Right lung (tissue), 10 donors: ENCODE measurements around the gene CCR8. TPM values are rescaled to one million over a fixed set of nuclear protein-coding genes. Genes with fewer than 3 reads are reported as not detected.

Experiments used
- DNase-seq, 2 donors: peaks; one replicate each; pipeline ENCODE4 v3.0.0-alpha.2; 2013
- long read RNA-seq, 8 donors: transcript quantifications; one replicate each; lab custom pipeline, GENCODE V29; 2026
- polyA plus RNA-seq, 5 donors: library from polyadenylated mRNA; unstranded; fragments of 120-200 nt; gene quantifications; one replicate each; pipeline versions ENCODE4 v1.2.1 to v1.2.3, GENCODE V29; 2013; ENCODE audit warnings: inconsistent platforms in 1 of 5, low replicate concordance in 1 of 5; ENCODE audit not compliant: insufficient read length in 5 of 5, insufficient read depth in 1 of 5

The CCR8 gene, protein sequence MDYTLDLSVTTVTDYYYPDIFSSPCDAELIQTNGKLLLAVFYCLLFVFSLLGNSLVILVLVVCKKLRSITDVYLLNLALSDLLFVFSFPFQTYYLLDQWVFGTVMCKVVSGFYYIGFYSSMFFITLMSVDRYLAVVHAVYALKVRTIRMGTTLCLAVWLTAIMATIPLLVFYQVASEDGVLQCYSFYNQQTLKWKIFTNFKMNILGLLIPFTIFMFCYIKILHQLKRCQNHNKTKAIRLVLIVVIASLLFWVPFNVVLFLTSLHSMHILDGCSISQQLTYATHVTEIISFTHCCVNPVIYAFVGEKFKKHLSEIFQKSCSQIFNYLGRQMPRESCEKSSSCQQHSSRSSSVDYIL
- not detected for polyA plus RNA-seq
- long read RNA-seq, donor 1 = 0 reads
- long read RNA-seq, donor 2 = 0 reads
- long read RNA-seq, donor 3 = 0 reads
- long read RNA-seq, donor 4 = 0 reads
- long read RNA-seq, donor 5 = 0 reads
- long read RNA-seq, donor 6 = 0 reads
- long read RNA-seq, donor 7 = 0 reads
- long read RNA-seq, donor 8 = 0 reads

- DNase-seq = no peak
Measured at GRCh38 chr3:39329493-39329892, at the start of gene CCR8. Gene CCR8 (plus strand): TSS chr3:39329709. CDS start chr3:39332332, 2,623 bp downstream.

- DNase-seq = no peak
Measured at GRCh38 chr3:39279745-39280517, 49.6 kb upstream of the CCR8 start, which contains the start of gene CX3CR1. Gene CX3CR1 (minus strand): TSS chr3:39280036. CDS start chr3:39266509, 13,527 bp downstream.

DNA sequence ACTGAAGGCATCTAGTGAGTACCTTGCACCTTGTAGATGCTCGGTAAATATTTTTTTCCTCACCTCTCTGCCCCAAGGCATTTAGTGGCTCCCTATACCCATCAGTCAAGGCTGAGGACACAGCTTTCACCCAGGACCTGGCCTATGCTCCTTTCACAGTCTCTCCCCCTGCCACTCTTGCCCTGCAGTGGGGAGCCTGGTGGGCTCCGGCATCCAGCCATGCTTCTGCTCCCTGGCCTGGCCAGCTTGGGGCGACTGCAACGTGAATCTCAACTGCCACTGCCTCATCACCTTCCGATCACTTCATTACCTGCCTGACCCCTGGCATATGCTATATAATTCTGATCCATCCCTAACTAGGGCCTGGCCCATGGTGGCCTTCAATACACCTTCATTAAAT is 48.9 kb upstream of the CCR8 start:
- DNase-seq = no peak

- DNase-seq = no peak
Measured at GRCh38 chr3:39281533-39281932, 48.0 kb upstream of the CCR8 start.

DNA sequence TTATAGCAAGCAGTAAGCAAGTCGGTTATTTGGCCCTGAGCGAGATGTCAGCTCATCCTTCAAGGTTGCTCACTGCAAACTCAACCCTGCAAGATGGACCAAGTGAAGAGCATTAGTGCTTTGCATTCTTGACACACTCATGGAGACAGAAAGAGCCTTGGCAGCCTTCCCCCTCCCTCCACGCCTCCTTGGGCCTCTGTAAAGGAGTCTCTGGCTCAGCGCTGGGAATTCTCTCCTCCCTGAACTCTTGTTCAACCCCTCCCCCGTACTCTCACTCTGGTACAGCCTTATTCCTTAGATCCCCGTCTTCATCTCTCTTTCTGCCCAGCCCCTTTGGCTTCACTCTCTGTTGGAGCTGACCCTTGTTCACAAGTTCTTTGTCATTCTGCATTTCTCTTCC is 47.5 kb upstream of the CCR8 start:
- DNase-seq = no peak

DNA sequence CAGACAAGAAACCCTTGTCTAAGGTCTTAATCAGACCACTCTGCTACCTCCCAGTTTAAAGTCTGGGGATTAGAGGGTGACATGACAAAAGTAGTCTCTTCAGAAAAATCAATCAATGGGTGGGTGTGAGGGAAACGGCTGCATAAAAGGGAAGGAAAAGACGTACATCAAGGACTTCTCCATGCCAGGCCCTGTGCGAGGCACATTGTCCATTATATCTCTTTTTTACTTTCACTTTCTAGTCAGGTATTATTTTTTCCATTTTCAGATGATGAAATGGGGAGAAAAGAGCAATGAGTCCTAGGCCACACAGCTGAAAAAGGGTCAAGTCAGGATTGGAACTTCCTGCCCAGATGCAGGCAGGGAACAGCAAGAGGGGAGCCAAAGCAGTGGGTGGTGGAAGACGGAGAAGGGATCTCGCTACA is 45.0 kb upstream of the CCR8 start:
- DNase-seq = no peak

GRCh38 chr3:39285332-39285731 is 44.2 kb upstream of the CCR8 start:
- no peak for DNase-seq

- DNase-seq = no peak
Measured at GRCh38 chr3:39286771-39287170, 42.7 kb upstream of the CCR8 start.

DNA sequence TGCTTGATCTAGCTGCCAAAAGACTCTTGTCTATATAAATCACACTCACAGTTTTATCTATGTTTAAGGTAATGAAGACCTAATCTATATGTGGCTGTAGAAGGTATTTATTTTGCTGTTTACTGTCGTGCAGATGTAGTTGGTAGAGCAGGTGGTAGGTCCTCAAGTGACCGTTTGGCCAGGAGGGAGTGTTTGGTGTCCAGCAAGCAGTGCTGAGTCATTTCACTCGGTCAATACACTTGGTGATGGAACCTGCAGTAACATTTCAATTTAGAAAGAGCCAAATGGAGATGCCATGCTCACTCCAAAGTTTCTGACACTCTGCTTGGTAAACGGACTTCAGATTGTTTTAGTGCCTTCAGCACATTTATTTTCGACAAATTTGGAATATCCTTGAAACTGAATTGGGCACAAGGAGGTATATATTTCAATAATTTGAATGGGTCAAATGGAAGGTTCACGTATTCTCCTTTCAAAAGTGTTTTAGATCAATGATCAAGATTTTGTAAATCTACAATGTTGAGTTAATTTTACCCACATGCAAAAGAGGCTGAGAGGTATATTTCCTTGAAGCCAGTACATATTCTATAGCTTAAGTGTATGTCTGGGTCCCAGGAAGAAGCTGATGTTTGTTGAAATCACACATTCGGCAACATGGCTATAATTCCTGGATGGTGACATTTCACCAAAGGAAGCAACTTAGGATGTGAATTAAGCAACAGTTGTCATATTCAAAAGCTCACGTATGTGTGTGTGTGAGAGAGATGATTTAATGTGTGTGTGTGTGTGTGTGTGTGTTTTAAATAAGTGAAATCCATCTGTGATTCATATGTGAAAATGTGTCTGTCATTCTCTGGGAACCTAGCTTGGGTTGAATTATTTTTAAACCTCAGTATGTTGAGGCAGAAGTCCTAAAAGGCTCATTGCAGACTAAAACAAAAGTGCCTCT is 42.0 kb upstream of the CCR8 start:
- DNase-seq = no peak

DNA sequence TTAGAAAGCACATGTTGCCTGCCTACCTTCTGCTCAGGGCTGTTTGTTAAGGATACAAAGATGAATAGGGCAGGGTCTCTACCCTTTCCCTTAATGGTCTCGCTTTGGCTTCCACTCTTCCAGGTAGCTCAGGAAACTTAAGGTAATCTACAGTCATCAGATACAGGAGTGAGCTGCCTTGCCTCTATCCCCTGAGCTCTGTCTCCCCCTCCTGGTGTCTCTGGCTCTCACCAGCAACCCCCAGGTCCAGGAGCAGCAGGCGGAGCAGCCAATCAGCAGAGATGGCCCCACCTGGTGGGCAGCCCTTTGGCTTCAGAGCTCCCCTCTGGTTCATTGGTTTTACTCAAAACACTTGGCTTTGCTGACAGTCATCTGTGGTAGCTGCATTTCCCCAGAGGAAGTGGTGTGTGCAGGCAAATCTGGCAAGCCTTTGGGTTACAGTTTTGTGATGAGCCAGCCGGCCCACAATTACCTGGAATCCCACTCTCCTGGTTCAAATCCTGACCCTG is 41.2 kb upstream of the CCR8 start:
- DNase-seq = peak; percentile 45 to 70

GRCh38 chr3:39289107-39289506 is 40.4 kb upstream of the CCR8 start:
- no peak for DNase-seq

DNA sequence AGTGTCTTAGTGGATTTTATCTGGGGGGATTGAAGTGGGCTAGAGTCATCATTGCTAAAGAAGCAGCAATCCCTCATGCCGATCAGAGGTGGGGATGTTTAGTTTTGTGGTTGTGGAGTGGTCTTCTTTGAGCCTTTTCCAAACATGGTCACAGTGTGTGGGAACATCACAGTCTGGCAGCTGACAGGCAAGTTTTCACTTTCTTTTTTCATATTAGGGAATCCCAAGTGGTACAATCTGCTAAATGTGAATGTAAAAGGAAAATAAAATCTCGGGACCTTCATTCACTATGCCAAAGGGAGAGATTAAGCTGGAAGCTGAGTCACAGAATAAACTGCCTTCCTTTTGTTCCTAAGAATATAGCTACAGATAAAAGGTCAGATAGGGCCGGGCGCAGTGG is 39.3 kb upstream of the CCR8 start:
- no peak for DNase-seq

GRCh38 chr3:39291903-39292329 is 37.6 kb upstream of the CCR8 start:
- DNase-seq = peak; percentile 16 to 36

GRCh38 chr3:39292961-39293360 is 36.5 kb upstream of the CCR8 start:
- no peak for DNase-seq

GRCh38 chr3:39294446-39295183 is 34.9 kb upstream of the CCR8 start:
- no peak for DNase-seq

DNA sequence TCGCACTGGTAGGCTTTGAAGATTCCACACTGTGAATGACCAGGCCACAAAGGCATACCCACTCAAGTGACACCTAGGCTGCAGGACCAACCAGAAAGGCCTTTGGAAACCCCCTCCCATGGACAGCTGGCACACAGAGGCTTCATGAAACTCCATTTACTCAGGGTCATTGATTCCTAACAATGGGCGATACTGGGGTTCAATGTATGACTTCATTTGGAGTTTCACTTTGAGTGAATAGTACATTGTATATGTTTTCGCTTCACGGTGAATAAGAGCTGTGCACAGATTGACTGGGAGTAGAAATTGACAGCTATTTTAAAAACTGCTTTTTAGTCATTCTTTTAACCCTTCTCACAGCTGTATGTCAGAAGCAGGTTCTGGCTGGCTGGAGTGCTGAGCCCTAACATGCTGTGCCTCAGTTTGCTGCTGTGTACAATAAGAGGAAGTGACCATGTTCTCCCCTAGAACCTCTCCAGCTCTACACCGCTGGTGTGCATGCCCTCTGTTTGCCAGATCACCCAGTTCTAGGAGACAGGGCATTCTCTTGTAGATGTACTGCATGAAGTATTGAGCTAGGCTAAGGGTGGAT is 34.2 kb upstream of the CCR8 start:
- DNase-seq = no peak

DNA sequence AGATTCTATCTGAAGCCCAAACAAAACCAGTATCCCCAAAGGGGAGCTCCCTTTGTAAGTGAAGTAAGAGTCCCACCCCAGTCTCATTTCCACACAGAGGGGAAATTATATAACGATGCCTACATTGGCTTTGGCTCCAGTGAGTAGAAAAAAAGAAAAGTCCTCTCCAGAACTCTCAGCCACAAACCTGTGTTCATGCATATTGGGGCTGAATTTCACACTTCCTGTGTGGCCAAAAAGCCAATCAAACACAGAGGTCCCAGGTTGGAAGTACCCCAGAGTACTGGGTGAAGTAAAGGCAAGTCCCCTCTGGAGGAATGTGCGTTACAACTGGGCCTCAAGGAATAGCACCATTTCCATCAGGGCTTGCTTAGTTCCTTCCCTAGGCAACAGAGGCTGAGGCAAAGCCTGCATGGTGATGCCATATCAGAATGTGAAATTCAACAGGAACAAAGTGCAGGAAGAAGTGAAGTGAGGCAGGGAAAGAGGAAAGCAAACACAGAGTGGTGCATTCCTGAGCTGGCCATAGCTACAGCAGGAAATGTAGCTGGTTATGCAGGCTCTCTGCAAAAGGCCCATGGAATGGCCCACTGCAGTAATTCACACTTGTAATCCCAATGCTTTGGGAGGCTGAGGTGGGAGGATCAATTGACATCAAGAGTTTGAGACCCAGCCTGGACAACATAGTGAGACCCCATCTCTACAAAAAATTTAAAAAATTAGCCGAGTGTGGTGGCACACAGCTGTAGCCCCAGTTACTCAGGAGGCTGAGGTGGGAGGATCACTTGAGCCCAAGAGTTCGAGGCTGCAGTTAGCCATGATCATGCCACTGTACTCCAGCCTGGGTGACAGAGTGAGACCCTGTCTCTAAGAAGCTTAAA is 33.1 kb upstream of the CCR8 start:
- DNase-seq = no peak

DNA sequence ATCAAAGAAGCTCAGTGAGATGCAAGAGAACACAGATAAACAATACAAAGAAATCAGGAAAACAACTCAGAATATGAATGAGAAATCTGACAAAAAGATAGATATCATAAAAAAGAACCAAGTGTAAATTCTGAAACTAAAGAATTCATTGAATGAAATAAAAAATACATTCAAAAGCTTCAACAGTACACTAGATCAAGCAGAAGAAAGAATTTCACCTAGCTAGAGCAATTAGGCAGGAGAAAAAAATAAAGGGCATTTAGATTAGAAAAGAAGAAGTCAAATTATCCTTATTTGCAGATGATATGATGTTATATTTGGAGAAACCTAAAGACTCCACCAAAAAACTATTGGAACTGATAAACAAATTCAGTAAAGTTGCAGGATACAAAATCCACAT is 30.2 kb upstream of the CCR8 start:
- no peak for DNase-seq

DNA sequence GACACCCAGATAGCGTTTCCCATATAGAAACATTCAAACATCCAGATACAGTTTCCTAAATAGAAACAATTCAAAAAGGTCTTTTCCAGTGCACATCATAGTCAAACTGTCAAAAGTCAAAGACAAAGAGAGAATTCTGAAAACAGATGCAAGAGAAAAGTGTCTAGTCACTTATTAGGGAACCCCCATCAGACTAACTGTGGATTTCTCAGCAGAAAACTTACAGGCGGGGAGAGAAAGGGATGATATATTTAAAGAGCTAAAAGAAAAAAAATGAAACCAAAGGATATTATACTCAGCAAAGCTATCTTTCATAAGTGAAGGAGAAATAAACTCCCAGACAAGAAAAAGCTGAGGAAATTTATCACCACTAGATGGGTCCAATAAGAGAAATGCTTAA is 27.3 kb upstream of the CCR8 start:
- DNase-seq = no peak
